Omental fat pad (tissue), 4 donors: ENCODE data around the gene CIBAR2. TPM values are rescaled to one million over a fixed set of nuclear protein-coding genes. Genes with fewer than 3 reads are reported as not detected.

Source experiments
- ATAC-seq: fragments of 150-250 bp; one replicate; pipeline ENCODE4 v1.9.1; 2016; ENCODE audit warnings: mild to moderate bottlenecking, moderate library complexity; ENCODE audit not compliant: low FRiP score
- DNase-seq: peaks from one replicate; pipeline ENCODE4 v3.0.0-alpha.2; 2019; ENCODE audit warnings: low spot score
- CTCF ChIP-seq, 3 donors: fragments of 450-650 bp; IDR thresholded peaks; one replicate each; pipeline ENCODE4 v1.5.1; 2016 to 2017; ENCODE audit warnings: antibody characterized with exemption in 3 of 3, mild to moderate bottlenecking in 3 of 3, moderate library complexity in 2 of 3
- total RNA-seq, 4 donors: library from RNA; depleted of rRNA; stranded (reverse); fragments of >200 nt; gene quantifications; one replicate each; pipeline ENCODE4 v1.1.0, GENCODE V29; 2016

The CIBAR2 gene
- total RNA-seq, 4 donors from 2014 or later: not detected

- no peak for DNase-seq
- no peak for ATAC-seq
- no peak for TF ChIP-seq CTCF (IDR thresholded peaks at IDR 0.05)
Observed at GRCh38 chr16:85072076-85072860, 40.0 kb downstream of the CIBAR2 start.

GRCh38 chr16:85069171-85069570 lies 43.1 kb downstream of the CIBAR2 start:
- no peak for TF ChIP-seq CTCF (IDR thresholded peaks at IDR 0.05)
- ATAC-seq (no peak), DNase-seq (no peak)

- DNase-seq (no peak), ATAC-seq (no peak)
- TF ChIP-seq CTCF (IDR thresholded peaks at IDR 0.05): no peak
Observed at GRCh38 chr16:85068746-85069145, 43.5 kb downstream of the CIBAR2 start.

- ATAC-seq: no peak
- TF ChIP-seq CTCF (IDR thresholded peaks at IDR 0.05): no peak
- no peak for DNase-seq
Observed at GRCh38 chr16:85067426-85067825, 44.8 kb downstream of the CIBAR2 start.

GRCh38 chr16:85067024-85067423 lies 45.2 kb downstream of the CIBAR2 start:
- ATAC-seq: no peak
- DNase-seq: no peak
- no peak for TF ChIP-seq CTCF (IDR thresholded peaks at IDR 0.05)

GRCh38 chr16:85066346-85066885 lies 45.9 kb downstream of the CIBAR2 start:
- no peak for ATAC-seq

More at GRCh38 chr16:85066346-85066885, 45.9 kb downstream of the CIBAR2 start:
- no peak for TF ChIP-seq CTCF (IDR thresholded peaks at IDR 0.05)
- DNase-seq: no peak
